Tibial nerve (tissue), 4 donors: ENCODE results near the gene FAM193A. TPM values are rescaled to one million over a fixed set of nuclear protein-coding genes. Genes with fewer than 3 reads are reported as not detected.

Source experiments
- DNase-seq, 2 donors: peaks; one replicate each; pipeline ENCODE4 v3.0.0-alpha.2; 2019; ENCODE audit warnings: low spot score in 2 of 2
- H3K27ac ChIP-seq, 4 donors: fragments of 200-600 bp; sonication (generic) in 3 of 4; one replicate each; pipeline ENCODE4 v1.5.1; 2017 to 2019; ENCODE audit warnings: mild to moderate bottlenecking in 1 of 4
- H3K27me3 ChIP-seq, 2 donors: fragments of 200-600 bp; sonication (generic) in 1 of 2; one replicate each; pipeline versions ENCODE4 v1.5.1 to v1.6.0; 2017 to 2019
- H3K36me3 ChIP-seq, 3 donors: fragments of 200-600 bp; sonication (generic); one replicate each; pipeline ENCODE4 v1.5.1; 2018 to 2019
- H3K4me1 ChIP-seq, 4 donors: fragments of 200-600 bp; sonication (generic) in 3 of 4; one replicate each; pipeline ENCODE4 v1.5.1; 2017 to 2019
- H3K4me3 ChIP-seq, 4 donors: fragments of 200-600 bp; sonication (generic) in 3 of 4; one replicate each; pipeline ENCODE4 v1.5.1; 2017 to 2019; ENCODE audit warnings: mild to moderate bottlenecking in 1 of 4, moderate library complexity in 1 of 4
- H3K9me3 ChIP-seq, 4 donors: fragments of 200-600 bp; sonication (generic) in 3 of 4; one replicate each; pipeline ENCODE4 v1.5.1; 2017 to 2019
- EP300 ChIP-seq, 2 donors: sonication (generic); formaldehyde crosslinking; IDR thresholded peaks; one replicate each; pipeline ENCODE4 v1.6.1; 2017; ENCODE audit warnings: antibody characterized with exemption in 2 of 2, mild to moderate bottlenecking in 1 of 2
- POLR2A ChIP-seq, 2 donors: fragments of 450-650 bp; IDR thresholded peaks; one replicate each; pipeline ENCODE4 v1.6.1; 2017; ENCODE audit warnings: antibody characterized with exemption in 2 of 2, mild to moderate bottlenecking in 2 of 2, moderate library complexity in 2 of 2
- WGBS, 2 donors: methylation state at CpG; one replicate each; pipeline ENCODE4 v1.1.5; 2018; 5-methylcytosine and 5-hydroxymethylcytosine counted together
- total RNA-seq, 4 donors: library from RNA; depleted of rRNA; stranded (reverse); fragments of >200 nt; gene quantifications; one replicate each; pipeline ENCODE4 v1.1.0, GENCODE V29; 2016
- TF ChIP-seq, protein P1 (sequence below), 5 experiments: fragments of 200-600 bp in 3 of 5; fragments of 450-650 bp in 2 of 5; sonication (generic) in 3 of 5; IDR thresholded peaks; one replicate each; pipeline ENCODE4 v1.5.1; 2016 to 2019; ENCODE audit warnings: antibody characterized with exemption in 5 of 5, mild to moderate bottlenecking in 3 of 5, moderate library complexity in 2 of 5

The FAM193A gene
- total RNA-seq, 4 donors from 2014 or later = 28.6 to 54.6 (median 36.0) TPM

GRCh38 chr4:2574863-2575262 lies 38.4 kb downstream of the FAM193A start:
- Histone ChIP-seq H3K27me3 (no peaks in the 10 kb centered on the region), H3K36me3 (peaks cover 0 to 11% (median 0%) of the 10 kb centered on the region in 3 donors), H3K9me3 (no peaks in the 10 kb centered on the region), H3K4me1 (peaks cover 0 to 55% (median 27%) of the 10 kb centered on the region in 4 donors), H3K4me3 (no peak overlapping the region), H3K27ac (no peak overlapping the region)
- TF ChIP-seq POLR2A (IDR thresholded peaks at IDR 0.05) = no peak
- TF ChIP-seq, protein P1, sequence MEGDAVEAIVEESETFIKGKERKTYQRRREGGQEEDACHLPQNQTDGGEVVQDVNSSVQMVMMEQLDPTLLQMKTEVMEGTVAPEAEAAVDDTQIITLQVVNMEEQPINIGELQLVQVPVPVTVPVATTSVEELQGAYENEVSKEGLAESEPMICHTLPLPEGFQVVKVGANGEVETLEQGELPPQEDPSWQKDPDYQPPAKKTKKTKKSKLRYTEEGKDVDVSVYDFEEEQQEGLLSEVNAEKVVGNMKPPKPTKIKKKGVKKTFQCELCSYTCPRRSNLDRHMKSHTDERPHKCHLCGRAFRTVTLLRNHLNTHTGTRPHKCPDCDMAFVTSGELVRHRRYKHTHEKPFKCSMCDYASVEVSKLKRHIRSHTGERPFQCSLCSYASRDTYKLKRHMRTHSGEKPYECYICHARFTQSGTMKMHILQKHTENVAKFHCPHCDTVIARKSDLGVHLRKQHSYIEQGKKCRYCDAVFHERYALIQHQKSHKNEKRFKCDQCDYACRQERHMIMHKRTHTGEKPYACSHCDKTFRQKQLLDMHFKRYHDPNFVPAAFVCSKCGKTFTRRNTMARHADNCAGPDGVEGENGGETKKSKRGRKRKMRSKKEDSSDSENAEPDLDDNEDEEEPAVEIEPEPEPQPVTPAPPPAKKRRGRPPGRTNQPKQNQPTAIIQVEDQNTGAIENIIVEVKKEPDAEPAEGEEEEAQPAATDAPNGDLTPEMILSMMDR (IDR thresholded peaks at IDR 0.05) = no peak
- no peak for TF ChIP-seq EP300 (IDR thresholded peaks at IDR 0.05)
- 78 to 81% methylated on average over 9 of the region's 9 CpGs for WGBS, 2 donors
- DNase-seq = no peak

DNA sequence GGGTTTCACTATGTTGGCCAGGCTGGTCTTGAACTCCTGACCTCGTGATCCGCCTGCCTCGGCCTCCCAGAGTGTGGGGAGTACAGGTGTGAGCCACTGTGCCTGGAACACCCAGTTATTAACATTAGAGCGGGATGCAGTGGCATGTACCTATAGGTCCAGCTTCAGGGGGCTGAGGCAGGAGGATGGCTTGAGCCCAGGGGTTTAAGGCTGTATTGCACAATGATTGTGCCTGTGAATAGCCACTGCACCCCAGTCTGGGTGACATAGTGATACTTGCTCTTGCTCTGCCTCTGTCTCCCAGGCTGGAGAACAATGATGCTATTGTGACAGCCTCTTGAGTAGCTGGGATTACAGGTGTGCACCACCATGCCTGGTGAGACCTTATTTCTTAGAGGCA lies 39.8 kb downstream of the FAM193A start:
- no peaks in the 10 kb centered on the region for H3K27me3 ChIP-seq
- H3K36me3 ChIP-seq = peaks cover 0 to 19% (median 0%) of the 10 kb centered on the region in 3 donors
- H3K4me3 ChIP-seq = no peak overlapping the region
- no peak for DNase-seq
- no peak overlapping the region for H3K27ac ChIP-seq
- no peaks in the 10 kb centered on the region for H3K9me3 ChIP-seq
- TF ChIP-seq, protein P1 (IDR thresholded peaks at IDR 0.05) = no peak
- TF ChIP-seq EP300 (IDR thresholded peaks at IDR 0.05) = no peak
- no peak for TF ChIP-seq POLR2A (IDR thresholded peaks at IDR 0.05)
- 96 to 100% methylated on average over 4 of the region's 4 CpGs for WGBS, 2 donors
- H3K4me1 ChIP-seq = peaks cover 0 to 41% (median 18%) of the 10 kb centered on the region in 4 donors

DNA sequence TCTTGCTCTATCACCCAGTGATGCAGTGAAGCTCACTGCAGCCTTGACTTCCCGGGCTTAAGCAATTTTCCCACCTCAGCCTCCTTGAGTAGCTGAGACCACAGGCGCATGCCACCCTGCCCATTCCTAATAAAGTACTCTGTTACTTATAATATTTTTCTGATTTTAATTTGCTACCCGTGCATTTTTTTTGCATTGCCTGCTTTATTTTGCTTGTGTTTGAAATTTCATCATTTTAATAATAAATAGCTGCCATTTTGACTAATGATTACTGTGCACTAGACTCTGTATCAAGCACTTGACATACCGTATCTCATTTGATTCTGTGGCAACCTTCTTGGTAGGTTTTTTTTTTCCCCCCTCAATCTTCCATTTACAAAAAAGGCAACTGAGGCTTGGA lies 41.7 kb downstream of the FAM193A start:
- Histone ChIP-seq H3K27ac (no peak overlapping the region), H3K36me3 (peaks cover 0 to 19% (median 0%) of the 10 kb centered on the region in 3 donors), H3K27me3 (no peaks in the 10 kb centered on the region), H3K4me3 (no peak overlapping the region), H3K9me3 (no peaks in the 10 kb centered on the region), H3K4me1 (peaks cover 0 to 37% (median 14%) of the 10 kb centered on the region in 4 donors)
- TF ChIP-seq POLR2A (IDR thresholded peaks at IDR 0.05) (no peak), EP300 (IDR thresholded peaks at IDR 0.05) (no peak)
- TF ChIP-seq, protein P1 (IDR thresholded peaks at IDR 0.05) = no peak
- WGBS, 2 donors = 87% methylated on average over 4 of the region's 4 CpGs
- no peak for DNase-seq

DNA sequence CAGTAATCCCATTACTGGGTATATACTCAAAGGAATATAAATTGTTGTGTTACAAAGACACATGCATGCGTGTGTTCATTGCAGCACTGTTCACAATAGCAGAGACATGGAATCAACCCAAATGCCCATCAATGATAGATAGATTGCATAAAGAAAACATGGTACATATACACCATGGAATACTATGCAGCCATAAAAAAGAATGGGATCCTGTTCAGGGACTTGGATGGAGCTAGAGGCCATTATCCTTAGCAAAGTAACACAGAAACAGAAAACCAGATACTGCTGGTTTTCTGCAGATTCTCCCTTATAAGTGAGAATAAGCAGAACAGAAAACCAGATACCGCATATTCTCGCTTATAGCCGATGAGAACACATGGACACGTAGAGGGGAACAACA lies 43.5 kb downstream of the FAM193A start:
- 92 to 98% methylated on average over 5 of the region's 5 CpGs for WGBS, 2 donors
- H3K4me3 ChIP-seq = no peak overlapping the region
- H3K9me3 ChIP-seq = no peaks in the 10 kb centered on the region
- DNase-seq = no peak
- no peaks in the 10 kb centered on the region for H3K27me3 ChIP-seq
- H3K36me3 ChIP-seq = peaks cover 0 to 19% (median 0%) of the 10 kb centered on the region in 3 donors
- no peak overlapping the region for H3K27ac ChIP-seq
- TF ChIP-seq, protein P1 (IDR thresholded peaks at IDR 0.05) = no peak
- TF ChIP-seq POLR2A (IDR thresholded peaks at IDR 0.05) = no peak
- peaks cover 0 to 28% (median 8%) of the 10 kb centered on the region in 4 donors for H3K4me1 ChIP-seq

GRCh38 chr4:2583092-2583491 lies 46.6 kb downstream of the FAM193A start:
- Histone ChIP-seq H3K36me3 (peaks cover 0 to 9% (median 0%) of the 10 kb centered on the region in 3 donors), H3K9me3 (no peaks in the 10 kb centered on the region), H3K27ac (no peak overlapping the region), H3K4me1 (peaks cover 0 to 41% (median 16%) of the 10 kb centered on the region in 4 donors), H3K27me3 (no peaks in the 10 kb centered on the region), H3K4me3 (no peak overlapping the region)
- TF ChIP-seq, protein P1 (IDR thresholded peaks at IDR 0.05) = no peak
- no peak for TF ChIP-seq POLR2A (IDR thresholded peaks at IDR 0.05)
- no peak for TF ChIP-seq EP300 (IDR thresholded peaks at IDR 0.05)
- no peak for DNase-seq
- 83 to 88% methylated on average over 4 of the region's 4 CpGs for WGBS, 2 donors
